Nephron (organoid): ENCODE data around the gene SLC29A2.

Experiments
- H3K27ac Mint-ChIP-seq, 3 experiments: 2 replicates each; pipeline ENCODE4 v1.8.0; 2020; ENCODE audit warnings: mixed read lengths in 3 of 3, mild to moderate bottlenecking in 2 of 3, moderate library complexity in 1 of 3
- H3K27me3 Mint-ChIP-seq: 2 replicates; pipeline ENCODE4 v1.8.0; 2021; ENCODE audit warnings: low read depth, mild to moderate bottlenecking, moderate library complexity, mixed read lengths
- H3K36me3 Mint-ChIP-seq: 2 replicates; pipeline ENCODE4 v1.8.0; 2020; ENCODE audit warnings: low read depth, mixed read lengths
- H3K4me1 Mint-ChIP-seq: 2 replicates; pipeline ENCODE4 v1.8.0; 2020; ENCODE audit warnings: mixed read lengths
- H3K4me3 Mint-ChIP-seq, 3 experiments: 2 replicates each; pipeline ENCODE4 v1.8.0; 2020; ENCODE audit warnings: mild to moderate bottlenecking in 3 of 3, mixed read lengths in 3 of 3, moderate library complexity in 2 of 3
- H3K9me3 Mint-ChIP-seq: 2 replicates; pipeline ENCODE4 v1.8.0; 2020; ENCODE audit warnings: mixed read lengths
- CTCF ChIP-seq, 3 experiments: fragments of 200-600 bp; sonication (generic); IDR thresholded peaks; one replicate each; pipeline ENCODE4 v1.5.0; 2021; ENCODE audit warnings: antibody characterized with exemption in 3 of 3; ENCODE audit not compliant: unreplicated experiment in 3 of 3

Gene SLC29A2

GRCh38 chr11:66328031-66328301 is 43.6 kb downstream of the SLC29A2 start:
- Mint-ChIP-seq H3K36me3 (no peaks in the 10 kb centered on the region), H3K4me3 (no peak overlapping the region), H3K27me3 (no peaks in the 10 kb centered on the region), H3K9me3 (no peaks in the 10 kb centered on the region), H3K4me1 (peaks cover 42% of the 10 kb centered on the region), H3K27ac (peak overlapping the region; percentile 77 to 93 (median 86))
- no peak for TF ChIP-seq CTCF (IDR thresholded peaks at IDR 0.05; ENCODE audit: unreplicated experiment in 3 of 3)

GRCh38 chr11:66327171-66328030 is 44.2 kb downstream of the SLC29A2 start:
- TF ChIP-seq CTCF (IDR thresholded peaks at IDR 0.05; ENCODE audit: unreplicated experiment in 3 of 3) = no peak

GRCh38 chr11:66326261-66327111 is 45.1 kb downstream of the SLC29A2 start:
- Mint-ChIP-seq H3K27me3 (peaks cover 3% of the 10 kb centered on the region), H3K4me1 (peaks cover 51% of the 10 kb centered on the region), H3K4me3 (peak overlapping the region in 1 of 3 experiments; percentile 47), H3K27ac (peak overlapping the region; percentile 85 to 91 (median 86)), H3K36me3 (no peaks in the 10 kb centered on the region), H3K9me3 (no peaks in the 10 kb centered on the region)
- TF ChIP-seq CTCF (IDR thresholded peaks at IDR 0.05; ENCODE audit: unreplicated experiment in 3 of 3) = no peak

More at GRCh38 chr11:66327171-66328030, 44.2 kb downstream of the SLC29A2 start:
- Mint-ChIP-seq H3K27me3 (no peaks in the 10 kb centered on the region), H3K27ac (peak overlapping the region; percentile 71 to 87 (median 85)), H3K9me3 (no peaks in the 10 kb centered on the region), H3K4me1 (peaks cover 48% of the 10 kb centered on the region), H3K4me3 (peak overlapping the region in 2 of 3 experiments; percentile 2 to 15), H3K36me3 (no peaks in the 10 kb centered on the region)

GRCh38 chr11:66325263-66325671 is 46.3 kb downstream of the SLC29A2 start:
- no peak for TF ChIP-seq CTCF (IDR thresholded peaks at IDR 0.05; ENCODE audit: unreplicated experiment in 3 of 3)
- H3K4me1 Mint-ChIP-seq = peaks cover 51% of the 10 kb centered on the region
- peaks cover under 1% of the 10 kb centered on the region for H3K9me3 Mint-ChIP-seq
- H3K36me3 Mint-ChIP-seq = no peaks in the 10 kb centered on the region
- H3K4me3 Mint-ChIP-seq = peak overlapping the region in 2 of 3 experiments; percentile 38 to 50
- peak overlapping the region; percentile 76 to 93 (median 90) for H3K27ac Mint-ChIP-seq
- H3K27me3 Mint-ChIP-seq = peaks cover 3% of the 10 kb centered on the region

GRCh38 chr11:66324664-66325063 is 46.9 kb downstream of the SLC29A2 start:
- no peaks in the 10 kb centered on the region for H3K36me3 Mint-ChIP-seq
- peaks cover 5% of the 10 kb centered on the region for H3K9me3 Mint-ChIP-seq
- peak overlapping the region; percentile 76 to 93 (median 90) for H3K27ac Mint-ChIP-seq
- peaks cover 3% of the 10 kb centered on the region for H3K27me3 Mint-ChIP-seq
- peaks cover 56% of the 10 kb centered on the region for H3K4me1 Mint-ChIP-seq
- TF ChIP-seq CTCF (IDR thresholded peaks at IDR 0.05; ENCODE audit: unreplicated experiment in 3 of 3) = no peak
- H3K4me3 Mint-ChIP-seq = no peak overlapping the region
